Bronchial epithelial cell (primary cell): Measurements from ENCODE around the gene FANCC. TPM values are rescaled to one million over a fixed set of nuclear protein-coding genes. Genes with fewer than 3 reads are reported as not detected.

ENCODE experiments used
- DNase-seq: peaks from one replicate; pipeline ENCODE4 v3.0.0-alpha.2; 2010; ENCODE audit warnings: low read depth
- FAIRE-seq: peaks from 2 replicates; lab custom pipeline; 2011; peaks lifted over from hg19 to GRCh38; lab: Jason Lieb, UNC
- H3K27me3 ChIP-seq: 2 replicates; pipeline ENCODE4 v1.5.1; 2011; ENCODE audit warnings: low read length; ENCODE audit not compliant: control insufficient read depth, insufficient read depth
- H3K36me3 ChIP-seq: 2 replicates; pipeline ENCODE4 v1.5.1; 2011; ENCODE audit warnings: low read length; ENCODE audit not compliant: control insufficient read depth, insufficient read depth
- H3K4me3 ChIP-seq: 2 replicates; pipeline ENCODE4 v1.5.1; 2011; ENCODE audit warnings: mild to moderate bottlenecking, low read depth, low read length, control low read depth
- CTCF ChIP-seq: IDR thresholded peaks from 2 replicates; pipeline ENCODE4 v1.5.1; 2011; ENCODE audit warnings: mild to moderate bottlenecking, moderate library complexity, low read length, control low read depth, inconsistent platforms; ENCODE audit not compliant: insufficient read depth, severe bottlenecking
- total RNA-seq: library from RNA; depleted of rRNA; stranded (reverse); fragments of >200 nt; gene quantifications from 2 replicates; pipeline ENCODE4 v1.2.1, GENCODE V29; 2014

Gene FANCC
- total RNA-seq: 3.4 and 3.7 TPM in 2 replicates

GRCh38 chr9:95317119-95317892 is at the start of gene FANCC:
TSS of gene FANCC (minus strand) at chr9:95317709. CDS start at chr9:95249291, 68,418 bp downstream.
- peak; percentile 48 for DNase-seq
- FAIRE-seq: no peak
- peak within 1 kb of the TSS; percentile 100 for H3K4me3 ChIP-seq
- H3K36me3 ChIP-seq: no peaks in the 10 kb centered on the region
- TF ChIP-seq CTCF: no peak
- no peaks in the 10 kb centered on the region for H3K27me3 ChIP-seq

GRCh38 chr9:95366731-95367325 is 49.3 kb upstream of the FANCC start:
- no peaks in the 10 kb centered on the region for H3K27me3 ChIP-seq
- H3K4me3 ChIP-seq: no peak overlapping the region
- FAIRE-seq (no peak), DNase-seq (no peak)
- no peaks in the 10 kb centered on the region for H3K36me3 ChIP-seq
- TF ChIP-seq CTCF: no peak

- Histone ChIP-seq H3K4me3 (no peak overlapping the region), H3K36me3 (no peaks in the 10 kb centered on the region), H3K27me3 (no peaks in the 10 kb centered on the region)
- TF ChIP-seq CTCF: no peak
- FAIRE-seq (no peak), DNase-seq (no peak)
These were observed 48.3 kb upstream of the FANCC start for GRCh38 chr9:95365766-95366165.

- no peak for FAIRE-seq
- H3K27me3 ChIP-seq: no peaks in the 10 kb centered on the region
- peak; percentile 12 for DNase-seq
- TF ChIP-seq CTCF: no peak
- H3K36me3 ChIP-seq: no peaks in the 10 kb centered on the region
- no peak overlapping the region for H3K4me3 ChIP-seq
These were observed 45.7 kb upstream of the FANCC start for GRCh38 chr9:95363051-95363841.

GRCh38 chr9:95360866-95361265 is 43.4 kb upstream of the FANCC start:
- Histone ChIP-seq H3K36me3 (no peaks in the 10 kb centered on the region), H3K27me3 (no peaks in the 10 kb centered on the region), H3K4me3 (no peak overlapping the region)
- no peak for DNase-seq
- FAIRE-seq: no peak
- TF ChIP-seq CTCF: no peak
